Stimulated activated CD4-positive, alpha-beta T cell treated with anti-CD3 and anti-CD28 coated beads, Interleukin-12 subunit alpha, Interleukin-12 subunit beta, amount 100 ng/mL, for 4 hours (primary cell): ENCODE results near the gene CTNNBIP1.

Experiments used
- DNase-seq: peaks from one replicate; pipeline ENCODE4 v3.0.0-alpha.2; 2020

CTNNBIP1 gene

DNA sequence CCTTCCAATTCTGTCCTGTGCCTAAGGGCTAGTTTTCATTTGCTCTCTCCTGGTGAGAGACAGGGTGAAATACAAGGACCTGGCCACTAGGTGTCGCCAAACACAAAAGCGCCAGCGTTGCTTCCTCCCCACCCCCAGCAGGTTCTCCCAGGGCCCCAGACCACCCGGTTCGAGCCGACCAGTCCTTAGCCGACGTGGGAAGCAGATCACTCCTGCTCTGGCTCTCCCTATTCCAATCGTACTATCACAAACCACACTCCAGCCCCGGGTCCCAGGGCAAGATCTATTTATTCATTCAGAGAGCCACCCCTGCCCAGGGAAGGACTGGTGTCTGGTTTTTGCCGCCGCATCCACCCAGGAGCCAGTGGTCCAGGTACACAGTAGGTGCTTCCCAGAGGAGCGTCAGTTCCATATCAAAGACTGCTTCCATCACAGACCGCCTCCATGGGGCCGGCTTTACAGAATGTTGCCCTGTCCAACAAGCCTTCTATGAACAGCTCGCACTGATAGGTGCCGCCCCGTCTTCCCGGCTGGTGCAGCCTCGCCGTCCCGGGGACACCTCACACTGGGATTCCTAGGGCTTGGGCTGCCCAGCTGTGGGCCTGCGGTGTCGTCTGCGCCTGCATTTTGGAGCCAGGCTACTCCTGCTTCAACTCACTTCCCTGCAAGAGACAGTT is 35.0 kb downstream of the CTNNBIP1 start:
- DNase-seq: peak; percentile 67

- DNase-seq: no peak
Measured at GRCh38 chr1:9874412-9874811, 35.7 kb downstream of the CTNNBIP1 start.

- no peak for DNase-seq
Measured at GRCh38 chr1:9873992-9874391, 36.1 kb downstream of the CTNNBIP1 start.

DNA sequence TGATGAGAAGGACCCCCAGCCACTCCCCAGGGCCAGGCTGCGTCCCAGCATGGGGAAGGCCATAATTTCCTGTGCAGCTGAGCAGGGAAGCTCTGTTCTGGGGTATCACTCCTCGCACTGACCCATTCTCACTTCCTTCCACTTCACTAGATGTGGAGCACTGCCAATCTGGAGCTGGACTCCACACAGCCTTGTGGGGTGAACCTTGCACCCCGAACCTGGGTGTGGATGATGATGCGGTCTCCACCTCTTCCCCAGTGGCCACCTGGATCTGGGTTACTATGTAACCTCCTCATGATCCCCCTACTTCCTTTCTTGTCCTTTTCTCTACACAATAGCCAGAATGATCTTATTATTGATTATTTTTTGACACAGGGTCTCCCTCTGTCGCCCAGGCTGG is 36.7 kb downstream of the CTNNBIP1 start:
- no peak for DNase-seq

GRCh38 chr1:9872430-9873165 is 37.5 kb downstream of the CTNNBIP1 start:
- no peak for DNase-seq

DNA sequence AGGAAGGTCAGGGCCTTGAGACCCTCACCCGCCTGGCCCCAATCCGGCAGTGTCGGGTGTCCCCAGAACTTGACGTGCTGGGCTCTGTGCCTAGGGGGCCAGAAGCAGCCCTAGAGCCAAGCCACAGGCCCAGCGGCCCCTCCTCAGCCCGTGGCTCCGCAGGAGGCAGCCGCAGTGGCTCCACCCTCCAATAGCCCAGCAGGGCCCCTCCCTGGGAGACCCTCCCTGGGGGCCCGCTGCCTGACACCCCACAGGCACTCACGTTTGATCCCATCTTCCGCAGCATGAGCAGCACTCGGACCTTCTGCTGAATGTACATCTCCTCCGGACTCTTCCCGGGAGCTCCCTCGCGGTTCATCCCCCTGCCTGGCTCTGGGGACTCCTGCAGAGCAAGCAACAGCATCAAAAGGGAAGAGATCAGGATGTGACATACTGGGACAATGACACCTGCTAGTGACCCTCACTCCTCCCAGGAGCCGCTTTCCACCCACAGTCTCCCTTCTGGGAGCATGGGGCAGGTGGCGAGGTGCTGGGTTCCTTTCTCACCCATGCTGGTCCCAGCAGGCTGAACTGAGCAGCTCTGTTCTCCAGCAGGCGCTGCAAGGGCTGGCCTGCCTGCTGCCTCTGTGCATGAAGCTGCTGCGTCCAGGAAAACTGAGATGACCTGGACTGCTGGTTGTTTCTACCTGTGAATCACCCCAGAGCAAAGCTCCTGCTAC is 38.2 kb downstream of the CTNNBIP1 start:
- DNase-seq: no peak

DNA sequence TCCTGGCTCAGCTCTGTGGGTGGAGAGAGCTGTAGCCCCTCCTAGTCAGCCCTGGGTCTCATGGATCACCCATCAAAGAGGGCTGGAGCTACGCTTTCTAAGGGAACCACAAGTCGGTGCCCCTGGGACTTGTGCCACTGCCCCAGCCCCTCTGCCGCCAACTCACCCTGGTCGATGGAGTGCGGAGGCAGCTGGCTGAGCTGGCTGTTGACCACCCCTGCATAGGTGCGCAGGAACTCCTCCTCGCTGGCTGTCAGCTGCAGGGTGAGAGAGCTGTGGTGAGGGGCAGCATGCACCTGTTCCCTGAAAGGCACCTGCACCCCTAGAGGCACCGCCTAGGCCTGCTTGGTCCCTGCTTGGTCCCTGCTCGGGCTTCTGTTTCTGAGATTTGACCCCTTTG is 39.0 kb downstream of the CTNNBIP1 start:
- no peak for DNase-seq

GRCh38 chr1:9870572-9870971 is 39.5 kb downstream of the CTNNBIP1 start:
- DNase-seq: no peak

DNA sequence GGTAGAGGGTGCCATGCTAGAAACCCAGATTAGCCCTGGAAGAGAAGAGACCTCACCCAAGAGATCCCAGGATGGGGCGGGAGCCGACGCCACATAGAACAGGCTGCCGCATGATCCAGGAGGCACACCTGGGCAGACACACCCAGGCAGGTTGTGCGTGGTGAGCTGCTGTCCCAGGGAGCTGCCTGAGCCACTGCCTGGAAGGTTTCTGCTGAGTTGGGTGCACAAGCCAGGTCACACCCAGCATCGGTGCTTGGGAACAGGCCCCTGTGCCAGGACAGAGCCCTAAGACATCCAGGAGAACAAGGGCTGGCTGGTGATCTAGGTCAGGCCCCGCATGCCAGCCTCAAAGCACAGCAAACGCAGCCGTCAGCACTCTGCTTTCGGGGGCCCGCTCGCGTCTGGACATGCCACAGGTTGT is 40.2 kb downstream of the CTNNBIP1 start:
- no peak for DNase-seq

GRCh38 chr1:9868244-9868590 is 41.9 kb downstream of the CTNNBIP1 start:
- DNase-seq: no peak

DNA sequence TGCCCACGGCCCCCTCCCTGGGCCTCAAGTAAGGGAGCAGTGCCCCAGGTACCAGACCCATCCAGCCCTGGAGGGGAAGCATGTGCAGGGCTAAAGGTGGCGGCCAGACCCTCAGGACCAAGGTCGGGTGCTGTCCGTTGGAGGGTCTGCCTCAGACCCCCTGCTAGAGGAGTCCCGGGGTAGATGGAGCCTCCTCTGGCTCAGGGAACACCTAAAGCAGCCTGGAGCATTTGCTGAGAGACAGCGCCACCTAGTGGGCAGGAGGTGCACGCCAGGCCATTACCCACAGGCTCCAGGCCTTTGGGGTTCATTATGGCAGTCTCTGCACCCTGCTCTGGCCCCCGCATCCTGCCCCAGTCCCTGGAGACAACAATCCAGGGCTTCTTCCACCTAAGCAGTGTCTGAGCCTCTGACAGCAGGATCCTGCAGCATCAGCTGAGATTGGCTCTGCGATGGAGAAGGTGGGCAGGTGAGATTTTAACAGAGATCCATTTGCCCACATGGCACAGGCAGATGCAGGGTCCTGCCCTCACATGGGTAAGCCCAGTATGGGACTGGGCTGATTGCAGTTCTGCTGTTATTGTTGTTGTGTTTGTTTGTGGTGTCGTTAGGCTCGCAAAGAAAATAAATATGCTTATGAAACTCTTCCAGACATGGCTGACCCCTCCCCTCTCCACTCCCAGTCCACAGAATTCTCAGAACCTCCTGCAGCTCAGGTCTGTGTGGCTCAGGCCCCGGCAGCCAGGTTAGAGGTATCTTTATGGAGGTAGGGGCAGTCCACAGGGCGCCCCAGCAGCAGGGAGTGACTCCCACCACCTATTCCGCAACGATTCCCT is 42.4 kb downstream of the CTNNBIP1 start:
- peak; percentile 88 for DNase-seq

- no peak for DNase-seq
Measured at GRCh38 chr1:9866836-9867235, 43.2 kb downstream of the CTNNBIP1 start.

DNA sequence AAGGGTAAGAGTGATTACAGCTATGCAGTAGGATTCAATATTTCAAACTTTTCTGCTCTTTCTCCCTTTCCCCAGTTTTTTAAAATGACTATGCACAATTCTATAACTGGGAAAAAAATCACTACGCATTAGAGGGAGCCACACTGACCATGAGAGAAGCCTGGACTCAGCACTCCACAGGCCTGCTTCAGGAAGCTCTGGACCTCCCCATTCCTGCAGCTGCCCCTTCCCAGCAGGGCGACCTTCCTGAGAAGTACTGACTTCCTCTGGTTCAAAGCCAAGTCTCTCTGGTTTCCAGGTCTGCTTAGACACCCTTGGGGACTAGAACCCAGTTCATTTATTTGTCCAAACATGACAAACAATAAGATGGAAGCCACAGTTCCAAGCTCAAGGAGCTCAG is 44.3 kb downstream of the CTNNBIP1 start:
- no peak for DNase-seq

- no peak for DNase-seq
Measured at GRCh38 chr1:9863371-9863770, 46.7 kb downstream of the CTNNBIP1 start.

DNA sequence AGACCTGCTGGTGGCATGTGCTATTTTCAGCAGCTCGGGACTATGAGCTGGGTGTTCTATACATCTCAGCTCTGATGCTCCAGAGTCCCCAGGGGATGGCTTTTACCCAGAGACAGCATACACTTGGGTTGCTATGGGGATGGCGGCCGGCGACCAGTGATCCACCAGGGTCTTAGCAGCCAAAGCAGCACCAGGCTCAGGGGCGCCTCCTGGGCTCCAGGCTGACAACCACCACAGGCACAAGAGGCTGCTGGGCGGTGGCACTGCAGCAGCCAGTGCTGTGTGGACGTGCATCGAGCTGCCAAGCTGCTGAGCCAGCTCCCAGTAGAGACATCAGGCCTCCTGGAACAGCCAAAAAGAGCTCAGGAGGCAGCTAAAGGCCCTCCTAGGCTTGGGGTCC is 48.7 kb downstream of the CTNNBIP1 start:
- no peak for DNase-seq

DNA sequence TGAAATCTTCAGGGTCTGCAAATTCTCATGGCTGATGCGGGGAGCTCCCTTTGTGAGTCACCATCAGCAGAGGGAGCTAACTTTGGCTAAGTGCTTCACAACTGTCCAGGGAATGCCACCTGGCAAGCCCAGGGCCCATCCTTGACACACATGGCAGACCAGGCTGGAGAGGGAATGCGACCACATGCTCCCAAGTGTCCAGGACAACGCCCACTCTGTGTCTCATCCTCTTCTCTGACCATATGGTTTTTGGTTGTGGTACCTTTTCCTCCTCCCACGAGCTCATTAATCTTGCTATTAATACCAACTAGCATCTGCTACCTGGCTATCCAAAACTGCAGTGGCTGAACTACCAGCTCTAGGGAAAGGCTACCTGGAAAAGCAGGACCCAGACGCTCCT is 49.2 kb downstream of the CTNNBIP1 start:
- DNase-seq: no peak

- no peak for DNase-seq
Measured at GRCh38 chr1:9859281-9860014, 50.6 kb downstream of the CTNNBIP1 start.

GRCh38 chr1:9858293-9859035 is 51.6 kb downstream of the CTNNBIP1 start:
- DNase-seq: no peak

- no peak for DNase-seq
Measured at GRCh38 chr1:9855186-9855585, 54.9 kb downstream of the CTNNBIP1 start.

GRCh38 chr1:9853249-9853595 is 56.8 kb downstream of the CTNNBIP1 start:
- DNase-seq: no peak

- no peak for DNase-seq
Measured at GRCh38 chr1:9852410-9853248, 57.4 kb downstream of the CTNNBIP1 start.
